Measurements from ENCODE around the gene ALDH1L1. TPM values are rescaled to one million over a fixed set of nuclear protein-coding genes. Genes with fewer than 3 reads are reported as not detected.
A peak's percentile ranks its signal among the peaks of the same experiment; 100 is the strongest.

ALDH1L1 gene
- total and polyA plus RNA-seq, 8 donors: 0.39 to 1.8 (median 0.51) TPM

DNA sequence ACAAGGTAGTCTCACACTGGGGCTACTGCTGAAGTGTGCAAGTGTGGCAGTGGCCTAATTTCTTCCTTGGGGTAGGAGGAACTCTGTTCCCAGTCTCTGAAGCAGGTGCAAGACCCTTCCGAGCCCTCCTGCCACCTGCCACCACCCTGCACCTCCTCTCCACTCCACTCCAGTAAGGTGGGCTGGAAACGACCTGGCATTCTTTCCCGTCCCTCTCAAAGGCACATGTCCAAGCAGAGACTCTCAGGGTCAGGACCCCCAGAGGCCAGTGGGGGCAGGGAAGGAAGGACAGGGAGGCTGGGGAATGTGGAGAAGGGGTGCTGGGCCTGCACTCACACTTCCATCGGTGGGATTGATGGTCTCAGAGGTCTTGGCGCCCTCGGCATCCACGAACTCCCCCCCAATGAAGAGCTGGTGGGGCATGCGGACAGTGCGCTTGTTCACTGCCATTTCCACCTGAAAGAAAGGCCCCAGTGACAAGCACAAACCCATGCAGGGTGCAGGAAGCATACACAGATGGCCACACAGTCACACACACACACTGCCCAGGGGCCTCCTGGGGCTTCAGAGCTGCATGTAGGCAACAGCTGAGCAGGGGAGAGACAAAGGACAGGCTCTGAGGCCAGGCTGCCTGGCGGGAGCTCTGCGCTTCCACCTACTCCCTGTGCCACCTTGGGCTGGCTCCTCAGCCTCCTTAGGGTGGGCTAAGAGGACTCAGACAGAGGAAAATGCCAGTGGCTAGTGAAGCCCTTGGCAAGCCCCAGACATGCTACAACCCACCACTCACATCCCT, 43.8 kb downstream of the ALDH1L1 start:
- TF ChIP-seq, protein P1, sequence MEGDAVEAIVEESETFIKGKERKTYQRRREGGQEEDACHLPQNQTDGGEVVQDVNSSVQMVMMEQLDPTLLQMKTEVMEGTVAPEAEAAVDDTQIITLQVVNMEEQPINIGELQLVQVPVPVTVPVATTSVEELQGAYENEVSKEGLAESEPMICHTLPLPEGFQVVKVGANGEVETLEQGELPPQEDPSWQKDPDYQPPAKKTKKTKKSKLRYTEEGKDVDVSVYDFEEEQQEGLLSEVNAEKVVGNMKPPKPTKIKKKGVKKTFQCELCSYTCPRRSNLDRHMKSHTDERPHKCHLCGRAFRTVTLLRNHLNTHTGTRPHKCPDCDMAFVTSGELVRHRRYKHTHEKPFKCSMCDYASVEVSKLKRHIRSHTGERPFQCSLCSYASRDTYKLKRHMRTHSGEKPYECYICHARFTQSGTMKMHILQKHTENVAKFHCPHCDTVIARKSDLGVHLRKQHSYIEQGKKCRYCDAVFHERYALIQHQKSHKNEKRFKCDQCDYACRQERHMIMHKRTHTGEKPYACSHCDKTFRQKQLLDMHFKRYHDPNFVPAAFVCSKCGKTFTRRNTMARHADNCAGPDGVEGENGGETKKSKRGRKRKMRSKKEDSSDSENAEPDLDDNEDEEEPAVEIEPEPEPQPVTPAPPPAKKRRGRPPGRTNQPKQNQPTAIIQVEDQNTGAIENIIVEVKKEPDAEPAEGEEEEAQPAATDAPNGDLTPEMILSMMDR (IDR thresholded peaks at IDR 0.05): no peak
- ATAC-seq (no peak), DNase-seq (peak in 2 of 4 donors; percentile 19 to 32)
- Histone ChIP-seq H3K27ac (no peak overlapping the region), H3K4me3 (no peak overlapping the region), H3K36me3 (no peaks in the 10 kb centered on the region), H3K27me3 (peaks cover 0 to 14% of the 10 kb centered on the region in 2 donors), H3K9me3 (no peaks in the 10 kb centered on the region), H3K4me1 (no peaks in the 10 kb centered on the region)
- intact Hi-C loops (cut with DNase I): no loop called here

DNA sequence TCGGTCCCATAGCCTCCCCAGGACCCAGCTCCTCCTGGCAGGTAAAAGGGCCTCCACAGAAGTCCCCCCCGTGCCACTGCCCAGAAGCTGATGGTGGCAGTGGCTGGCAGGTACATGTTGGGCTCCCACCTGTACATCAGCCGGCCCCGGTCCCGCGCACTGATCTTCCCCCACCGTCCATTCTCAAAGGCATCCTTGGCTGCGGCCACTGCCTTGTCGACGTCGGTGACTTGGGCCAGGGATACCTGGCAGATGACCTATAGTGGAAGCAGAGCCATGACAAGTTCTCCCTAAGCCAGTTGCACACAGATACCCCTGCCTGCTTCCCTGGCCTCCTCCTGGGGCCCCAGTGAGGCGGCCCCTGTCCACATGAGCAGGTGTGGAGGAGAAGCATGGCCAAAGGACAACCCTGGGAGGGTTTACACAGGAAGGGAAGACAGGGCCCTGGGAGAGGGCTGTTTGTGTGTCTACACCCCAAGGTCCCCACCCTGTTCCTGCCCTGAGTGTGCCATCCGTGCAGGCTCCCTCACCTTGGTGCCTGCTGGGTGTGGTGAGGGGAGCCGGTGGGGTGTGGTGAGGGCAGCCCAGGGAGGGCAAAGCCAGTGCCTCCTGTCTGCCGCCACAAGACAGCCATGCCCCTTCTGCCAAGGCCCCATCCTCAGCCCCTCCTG, 44.8 kb downstream of the ALDH1L1 start:
- Histone ChIP-seq H3K27ac (no peak overlapping the region), H3K4me1 (no peaks in the 10 kb centered on the region), H3K36me3 (no peaks in the 10 kb centered on the region), H3K9me3 (no peaks in the 10 kb centered on the region), H3K4me3 (no peak overlapping the region), H3K27me3 (peaks cover 0 to 12% of the 10 kb centered on the region in 2 donors)
- TF ChIP-seq, protein P1 (IDR thresholded peaks at IDR 0.05): no peak
- intact Hi-C loops (cut with DNase I): no loop called here
- ATAC-seq (no peak), DNase-seq (peak in 2 of 4 donors; percentile 16 to 55)

DNA sequence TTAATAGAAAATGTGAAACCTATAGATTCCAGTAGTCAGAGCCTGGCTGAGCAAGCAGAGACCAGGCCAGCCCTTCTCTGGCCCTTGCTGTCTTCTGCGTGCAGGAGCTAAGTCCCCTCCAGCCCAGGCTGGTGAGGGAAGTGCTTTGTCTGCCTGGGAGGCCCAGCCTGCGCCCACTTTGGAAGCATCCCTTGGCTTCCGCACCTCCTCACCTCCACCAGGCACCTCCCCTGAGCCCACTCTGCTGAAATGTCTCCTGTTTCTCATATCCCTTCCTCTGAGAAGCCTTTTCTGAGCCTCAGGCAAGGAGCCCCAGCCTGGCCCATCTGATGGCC, 45.3 kb downstream of the ALDH1L1 start:
- DNase-seq: peak in 2 of 4 donors; percentile 16 to 37
- H3K27ac ChIP-seq: no peak overlapping the region
- ATAC-seq: no peak
- intact Hi-C loops (cut with DNase I): no loop called here
- TF ChIP-seq, protein P1 (IDR thresholded peaks at IDR 0.05): no peak
- H3K27me3 ChIP-seq: peaks cover 0 to 12% of the 10 kb centered on the region in 2 donors
- no peak overlapping the region for H3K4me3 ChIP-seq
- no peaks in the 10 kb centered on the region for H3K36me3 ChIP-seq
- H3K4me1 ChIP-seq: no peaks in the 10 kb centered on the region
- no peaks in the 10 kb centered on the region for H3K9me3 ChIP-seq

DNA sequence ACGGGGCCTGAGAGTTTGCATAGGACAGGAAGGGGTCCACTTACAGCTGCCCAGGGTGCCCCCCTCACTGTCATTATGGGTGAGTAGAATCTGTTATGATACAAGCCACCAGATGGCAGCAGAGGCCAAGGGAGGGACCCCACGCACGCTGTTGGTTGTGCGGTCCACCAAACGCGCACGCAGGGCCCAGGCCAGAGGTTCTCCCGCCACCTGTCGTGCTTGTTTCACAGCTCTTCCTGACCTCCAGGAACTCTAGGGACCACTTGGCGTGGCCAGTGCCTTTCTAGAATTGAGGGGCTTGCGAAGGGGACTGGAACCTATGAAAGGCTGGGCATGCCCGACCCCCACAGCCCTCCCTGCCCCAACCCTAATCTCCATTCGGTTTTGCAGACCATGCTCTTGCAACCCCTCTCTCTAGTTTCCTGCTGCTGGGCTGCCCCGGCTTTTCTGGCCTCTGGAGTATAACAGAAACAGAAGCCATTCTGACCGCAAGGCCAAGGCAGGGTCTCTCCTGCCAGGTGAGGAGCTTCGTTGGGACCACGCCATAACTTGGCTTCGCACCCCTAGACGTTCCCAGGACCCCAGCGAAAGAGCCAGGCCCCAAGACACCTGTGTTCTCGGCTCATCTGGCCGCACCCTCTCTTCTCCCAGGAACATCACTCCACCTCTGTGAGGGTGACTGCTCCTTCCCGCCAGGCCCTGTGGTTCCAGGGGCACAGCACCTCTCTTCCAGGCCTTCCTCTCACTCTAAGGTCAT, 46.0 kb downstream of the ALDH1L1 start:
- Histone ChIP-seq H3K27ac (no peak overlapping the region), H3K9me3 (no peaks in the 10 kb centered on the region), H3K27me3 (peaks cover 0 to 12% of the 10 kb centered on the region in 2 donors), H3K4me1 (peaks cover 0 to 6% of the 10 kb centered on the region in 2 donors), H3K4me3 (no peak overlapping the region), H3K36me3 (no peaks in the 10 kb centered on the region)
- ATAC-seq (peak; percentile 78), DNase-seq (peak; percentile 33 to 79 (median 62))
- intact Hi-C loops (cut with DNase I): loop anchor here in 1 of 2 donors (5.0 kb wide), 1 partner anchor 258 kb away; the partner anchor contains the start of gene CFAP100
- TF ChIP-seq, protein P1 (IDR thresholded peaks at IDR 0.05): peak; percentile 60 to 76
